ENCODE measurements around the gene LRRTM3. TPM values are rescaled to one million over a fixed set of nuclear protein-coding genes. Genes with fewer than 3 reads are reported as not detected.

Gene LRRTM3
- polyA plus RNA-seq (2014; cell fraction: cytosol; rRNA removed), result not detected in 2 replicates
- not detected in 2 replicates for polyA plus RNA-seq (2014; cell fraction: nucleus; rRNA removed)

DNA sequence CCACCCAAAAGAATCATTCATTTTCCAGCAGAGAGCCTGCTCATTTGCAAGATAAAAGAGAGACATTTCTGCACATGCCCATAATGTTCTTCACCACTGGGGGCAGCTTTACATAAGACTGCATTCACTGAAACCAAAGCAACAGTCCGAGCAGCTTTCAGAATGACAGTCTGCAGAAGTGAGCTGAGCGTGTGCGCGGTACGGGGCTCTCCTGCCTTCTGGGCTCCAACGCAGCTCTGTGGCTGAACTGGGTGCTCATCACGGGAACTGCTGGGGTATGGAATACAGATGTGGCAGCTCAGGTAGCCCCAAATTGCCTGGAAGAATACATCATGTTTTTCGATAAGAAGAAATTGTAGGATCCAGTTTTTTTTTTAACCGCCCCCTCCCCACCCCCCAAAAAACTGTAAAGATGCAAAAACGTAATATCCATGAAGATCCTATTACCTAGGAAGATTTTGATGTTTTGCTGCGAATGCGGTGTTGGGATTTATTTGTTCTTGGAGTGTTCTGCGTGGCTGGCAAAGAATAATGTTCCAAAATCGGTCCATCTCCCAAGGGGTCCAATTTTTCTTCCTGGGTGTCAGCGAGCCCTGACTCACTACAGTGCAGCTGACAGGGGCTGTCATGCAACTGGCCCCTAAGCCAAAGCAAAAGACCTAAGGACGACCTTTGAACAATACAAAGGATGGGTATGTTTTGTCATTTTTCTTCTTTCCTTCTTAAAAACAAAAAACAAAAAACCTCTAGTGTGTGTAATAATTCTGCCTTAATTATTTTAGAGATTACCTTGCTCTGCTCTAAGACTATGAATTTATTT lies at the start of gene LRRTM3:
Gene LRRTM3, plus strand, starts transcription at position 141 of the 820 bp plus-strand sequence.
- peak; percentile 80 for DNase-seq (ENCODE audit: low spot score)

GRCh38 chr10:66877361-66877760 lies 48.5 kb upstream of the LRRTM3 start:
- no peak for DNase-seq (ENCODE audit: low spot score)

DNA sequence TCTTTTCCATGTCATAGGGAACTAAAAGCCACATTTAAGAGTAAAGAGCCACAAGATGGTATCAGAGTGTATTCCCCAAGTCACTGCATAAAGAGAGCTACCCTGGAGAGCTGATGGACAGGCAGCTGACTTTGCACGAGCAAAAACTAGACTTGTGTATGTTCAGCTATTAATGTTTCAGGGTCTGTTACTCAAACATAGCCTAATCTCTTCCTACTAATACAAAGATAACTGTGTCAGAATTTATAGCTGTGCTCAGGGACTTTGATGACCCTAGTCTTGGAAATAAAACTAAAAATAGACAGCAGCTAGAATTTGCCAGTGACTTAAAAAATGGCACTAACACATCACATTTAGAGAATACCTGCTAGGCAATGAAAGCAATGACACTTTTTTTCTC lies 45.5 kb upstream of the LRRTM3 start:
- no peak for DNase-seq (ENCODE audit: low spot score)

DNA sequence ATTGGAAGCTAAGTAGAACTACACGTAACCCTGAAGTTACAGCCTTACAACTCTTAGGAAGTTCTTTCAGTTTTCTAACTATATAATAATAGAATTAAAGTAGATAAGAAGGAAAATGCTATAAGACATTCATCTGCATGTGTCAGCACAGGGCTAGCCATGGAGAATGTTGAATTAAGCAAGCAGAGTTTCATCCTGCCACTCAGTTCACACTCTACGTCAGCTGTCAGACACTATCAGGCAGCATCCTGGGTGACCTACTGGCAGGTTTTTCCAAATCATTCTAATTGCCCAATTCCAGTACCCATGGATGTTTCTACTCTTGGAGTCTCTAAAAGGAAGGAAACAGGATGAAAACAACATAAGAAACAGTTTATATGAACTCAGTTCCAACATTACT lies 45.0 kb upstream of the LRRTM3 start:
- DNase-seq (ENCODE audit: low spot score), result no peak

DNA sequence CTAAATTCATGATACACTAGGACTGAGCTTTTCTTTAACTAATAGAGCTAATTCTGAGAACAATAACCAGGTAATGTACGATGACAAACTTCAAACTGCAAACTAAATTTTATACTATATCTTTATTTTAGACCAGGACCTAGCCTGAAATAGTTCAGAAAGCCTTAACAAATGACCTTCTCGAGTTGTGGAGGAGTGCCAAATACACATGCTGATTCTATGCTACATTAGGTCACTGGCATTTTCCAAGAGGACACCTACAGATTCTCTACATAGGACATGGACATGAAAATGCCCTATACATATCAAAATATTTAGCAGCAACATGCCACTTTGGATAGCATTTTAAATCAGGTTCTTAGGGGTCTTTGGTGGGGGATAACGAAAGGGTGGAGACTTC lies 44.0 kb upstream of the LRRTM3 start:
- DNase-seq (ENCODE audit: low spot score), result no peak

GRCh38 chr10:66882271-66882670 lies 43.6 kb upstream of the LRRTM3 start:
- no peak for DNase-seq (ENCODE audit: low spot score)

DNA sequence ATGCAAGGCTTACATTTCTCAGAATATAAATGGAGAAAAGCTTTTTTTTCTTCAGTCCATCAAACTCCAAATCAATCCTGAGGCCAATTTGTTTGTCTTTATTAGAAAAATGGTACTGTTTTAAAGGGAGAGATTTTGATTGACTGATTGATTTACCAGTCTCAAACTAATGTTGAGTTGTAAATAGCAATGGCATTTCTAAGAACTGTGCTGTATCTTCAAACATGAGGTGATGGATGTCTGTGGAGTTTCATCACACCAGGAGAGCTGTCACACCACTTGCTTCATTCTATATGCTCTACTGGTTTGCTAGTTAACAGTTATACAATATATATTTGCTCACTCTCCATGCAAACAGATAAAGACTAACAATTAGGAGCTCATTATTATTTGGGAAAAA lies 39.0 kb upstream of the LRRTM3 start:
- no peak for DNase-seq (ENCODE audit: low spot score)

GRCh38 chr10:66888237-66888636 lies 37.6 kb upstream of the LRRTM3 start:
- DNase-seq (ENCODE audit: low spot score), result no peak

DNA sequence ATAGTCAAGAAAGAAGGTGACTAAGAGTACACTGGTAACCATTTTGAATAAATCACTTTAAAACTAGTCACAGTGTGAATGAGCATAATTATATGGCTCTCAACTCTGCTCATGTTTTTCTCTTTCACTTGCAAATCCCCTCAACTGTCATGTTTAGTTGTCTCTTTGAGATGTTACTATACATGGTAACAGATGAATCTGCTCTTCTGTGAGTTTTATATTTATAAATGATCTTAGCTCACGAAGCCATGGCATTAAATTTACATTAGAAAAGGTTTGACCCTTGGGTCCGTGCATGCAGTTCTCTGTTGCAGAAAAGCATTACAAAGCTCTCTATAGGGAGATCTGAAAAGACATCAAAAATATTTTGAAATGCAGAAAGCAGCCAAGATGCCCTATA lies 33.0 kb upstream of the LRRTM3 start:
- DNase-seq (ENCODE audit: low spot score), result no peak

DNA sequence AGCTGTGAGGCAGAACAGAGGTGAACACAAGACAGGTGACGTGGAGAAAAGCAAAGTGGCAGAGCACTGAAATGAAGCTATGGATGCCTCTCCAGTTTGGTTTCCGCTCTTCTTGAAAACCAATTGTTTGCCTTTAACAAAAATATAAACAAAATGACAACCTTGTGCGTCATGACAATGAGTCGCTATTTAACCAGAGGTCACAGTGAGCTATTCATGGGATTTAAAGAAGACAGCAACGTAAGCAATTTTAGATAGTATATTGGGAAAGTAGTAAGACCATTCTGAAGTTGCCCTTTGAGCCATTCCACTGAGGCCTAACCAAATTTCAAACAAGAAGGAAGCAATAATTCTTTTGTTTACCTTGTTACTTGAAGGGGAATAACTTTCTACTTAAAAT lies 15.2 kb upstream of the LRRTM3 start:
- no peak for DNase-seq (ENCODE audit: low spot score)

- DNase-seq (ENCODE audit: low spot score), result no peak
Measured at GRCh38 chr10:66916030-66916429, 9.8 kb upstream of the LRRTM3 start.

GRCh38 chr10:66917104-66917503 lies 8.7 kb upstream of the LRRTM3 start:
- DNase-seq (ENCODE audit: low spot score), result no peak

- no peak for DNase-seq (ENCODE audit: low spot score)
Measured at GRCh38 chr10:66919248-66919647, 6.6 kb upstream of the LRRTM3 start.

GRCh38 chr10:66924674-66925345 lies 1.0 kb upstream of the LRRTM3 start:
- no peak for DNase-seq (ENCODE audit: low spot score)

- no peak for DNase-seq (ENCODE audit: low spot score)
Measured at GRCh38 chr10:66925373-66925772, 463 bp upstream of the LRRTM3 start.

- no peak for DNase-seq (ENCODE audit: low spot score)
Measured at GRCh38 chr10:66926841-66927240, 1.0 kb downstream of the LRRTM3 start.

- DNase-seq (ENCODE audit: low spot score), result no peak
Measured at GRCh38 chr10:66927251-66927935, 1.6 kb downstream of the LRRTM3 start.

- DNase-seq (ENCODE audit: low spot score), result peak; percentile 26
Measured at GRCh38 chr10:66927971-66928770, 2.3 kb downstream of the LRRTM3 start.

DNA sequence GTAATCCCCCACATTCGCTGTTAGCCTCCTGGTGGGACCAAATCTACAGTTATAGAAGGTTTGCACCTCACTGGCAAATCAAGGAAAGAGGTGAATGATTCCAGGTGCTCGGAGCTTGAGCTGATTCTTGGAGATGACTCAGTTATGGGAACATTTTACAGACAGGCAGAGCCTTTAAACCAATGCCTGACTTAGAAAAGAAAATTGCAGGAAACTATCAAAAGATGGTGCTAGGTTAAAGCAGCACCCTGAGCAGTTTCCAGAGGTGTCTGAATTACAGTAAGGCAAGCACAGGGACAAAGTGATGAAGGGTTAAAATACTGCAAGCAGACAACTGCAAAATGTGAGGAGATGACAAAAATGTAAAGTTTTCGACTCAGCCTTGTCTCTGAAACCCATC lies 2.9 kb downstream of the LRRTM3 start:
- DNase-seq (ENCODE audit: low spot score), result no peak

DNA sequence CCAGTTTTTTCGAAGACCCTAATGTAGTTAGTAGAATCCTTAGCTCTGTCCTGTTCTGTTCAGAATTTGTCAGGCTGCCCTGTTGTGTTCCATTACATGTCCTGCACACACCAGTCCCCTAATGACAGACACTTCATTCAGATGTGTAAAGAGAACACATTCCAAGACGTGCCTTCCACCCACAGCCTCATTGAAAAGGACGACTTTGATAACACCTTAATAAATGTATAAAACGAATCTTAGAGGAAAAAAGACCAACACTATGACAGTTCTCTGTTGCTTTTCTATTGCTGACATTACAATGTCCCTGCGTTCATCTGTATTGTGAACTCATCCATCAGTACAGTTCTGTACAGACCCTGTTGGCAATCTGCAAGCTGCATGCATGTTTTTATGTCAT lies 3.5 kb downstream of the LRRTM3 start:
- no peak for DNase-seq (ENCODE audit: low spot score)

- DNase-seq (ENCODE audit: low spot score), result peak; percentile 60
Measured at GRCh38 chr10:66931340-66931948, 5.6 kb downstream of the LRRTM3 start.

Measured in SK-N-DZ (cell line).